Measurements from ENCODE around the gene XRCC6. TPM values are rescaled to one million over a fixed set of nuclear protein-coding genes. Genes with fewer than 3 reads are reported as not detected.
"Not testable (repeated sequence)": the region's sequence is repeated elsewhere in the genome, so short reads cannot be mapped to it uniquely, and the experiment has no call there.

The XRCC6 gene
- polyA plus RNA-seq, 3 donors from 2014 or later, result 351 to 473 (median 385) TPM

DNA sequence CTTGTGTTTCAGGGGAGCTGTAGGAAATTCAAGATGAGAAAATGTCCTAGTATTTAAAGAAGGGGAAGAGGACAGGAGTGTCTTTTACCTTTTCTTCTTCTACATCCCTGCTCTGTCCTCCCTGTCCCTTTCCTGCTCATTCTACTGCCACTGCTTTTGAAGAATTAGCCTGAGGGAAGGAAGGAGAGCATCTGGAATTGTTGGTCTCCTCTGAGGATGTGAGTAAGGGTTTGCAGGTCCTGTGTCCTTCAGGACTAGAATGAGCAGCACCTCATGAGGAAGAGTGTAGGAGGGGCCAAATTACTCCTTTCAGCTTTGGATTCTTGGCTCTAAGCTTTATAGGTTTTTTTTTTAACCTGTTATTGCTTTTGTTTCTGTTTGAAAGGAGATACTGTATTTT is 43.4 kb downstream of the XRCC6 start:
- no peak for DNase-seq
- no peaks in the 10 kb centered on the region for H3K9me3 Mint-ChIP-seq
- no peak overlapping the region for H3K4me3 Mint-ChIP-seq
- H3K27me3 Mint-ChIP-seq (ENCODE audit: low read depth in 3 of 3), result peaks cover 4 to 8% (median 5%) of the 10 kb centered on the region in 3 donors
- peaks cover 13 to 14% of the 10 kb centered on the region in 2 donors for H3K4me1 Mint-ChIP-seq
- peaks cover 8 to 34% (median 19%) of the 10 kb centered on the region in 3 donors for H3K36me3 Mint-ChIP-seq
- peak overlapping the region in 2 of 6 donors; percentile 9 to 10 for H3K27ac Mint-ChIP-seq

- Mint-ChIP-seq H3K4me1 (peaks cover 13 to 14% of the 10 kb centered on the region in 2 donors), H3K36me3 (peaks cover 8 to 32% (median 19%) of the 10 kb centered on the region in 3 donors), H3K4me3 (no peak overlapping the region)
These were observed 43.9 kb downstream of the XRCC6 start for GRCh38 chr22:41664951-41665350.

GRCh38 chr22:41668971-41669911 is 48.1 kb downstream of the XRCC6 start:
- Mint-ChIP-seq H3K27ac (peak overlapping the region in 4 of 6 donors; percentile 10 to 60 (median 40)), H3K4me1 (peaks cover 13 to 16% of the 10 kb centered on the region in 2 donors), H3K9me3 (no peaks in the 10 kb centered on the region), H3K27me3 (ENCODE audit: low read depth in 3 of 3) (peaks cover 5 to 7% (median 7%) of the 10 kb centered on the region in 3 donors), H3K4me3 (peak overlapping the region in 1 of 5 donors; percentile 29), H3K36me3 (peaks cover 0 to 11% (median 3%) of the 10 kb centered on the region in 3 donors)
- DNase-seq, result no peak

More at GRCh38 chr22:41664951-41665350, 43.9 kb downstream of the XRCC6 start:
- Mint-ChIP-seq H3K9me3 (no peaks in the 10 kb centered on the region), H3K27me3 (ENCODE audit: low read depth in 3 of 3) (peaks cover 4 to 8% (median 5%) of the 10 kb centered on the region in 3 donors), H3K27ac (no peak overlapping the region)
- no peak for DNase-seq

GRCh38 chr22:41672096-41672495 is 51.0 kb downstream of the XRCC6 start:
- not testable (repeated sequence) for H3K9me3 Mint-ChIP-seq; H3K4me3 Mint-ChIP-seq; H3K27me3 Mint-ChIP-seq (ENCODE audit: low read depth in 3 of 3); DNase-seq
- Mint-ChIP-seq H3K27ac (peak overlapping the region in 1 of 6 donors; percentile 40), H3K4me1 (peaks cover 6 to 11% of the 10 kb centered on the region in 2 donors), H3K36me3 (peaks cover 0 to 21% (median 7%) of the 10 kb centered on the region in 3 donors)

DNA sequence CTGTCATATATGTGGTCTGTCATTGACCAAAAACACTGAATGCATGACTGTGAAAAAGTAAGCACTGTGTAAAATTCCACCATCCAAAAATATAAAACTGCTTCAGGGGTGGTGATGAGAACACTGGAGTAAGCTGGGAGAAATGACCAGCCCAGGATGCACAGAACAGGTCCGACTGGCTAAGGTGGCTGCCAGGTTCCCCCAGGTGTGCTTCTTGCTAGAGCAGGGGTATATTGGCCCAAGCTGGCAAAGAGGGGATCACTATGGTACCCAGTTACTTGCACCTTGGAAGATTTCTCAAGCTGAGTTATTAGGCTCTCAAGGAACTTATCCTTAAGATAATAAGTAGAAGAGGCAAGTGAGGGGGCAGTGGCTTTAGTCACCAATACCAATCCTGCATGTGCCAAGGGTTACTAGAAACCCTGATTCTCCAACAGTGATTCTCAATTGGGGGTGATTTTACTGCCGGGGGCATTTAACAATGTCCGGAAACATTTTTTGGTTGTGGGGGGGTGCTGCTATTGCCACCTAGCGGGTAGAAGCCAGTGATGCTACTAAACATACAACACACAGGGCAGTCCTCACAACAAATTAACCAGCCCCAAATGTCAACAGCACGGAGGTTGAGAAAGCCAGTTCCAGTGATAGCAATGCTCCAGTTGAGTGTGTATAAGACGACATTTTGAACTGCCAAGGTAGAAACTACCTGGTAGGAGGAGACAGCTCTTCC is 51.9 kb downstream of the XRCC6 start:
- Mint-ChIP-seq H3K4me3 (no peak overlapping the region), H3K4me1 (peaks cover 6 to 11% of the 10 kb centered on the region in 2 donors), H3K27ac (peak overlapping the region in 2 of 6 donors; percentile 51 to 53), H3K27me3 (ENCODE audit: low read depth in 3 of 3) (peaks cover 0 to 5% (median 4%) of the 10 kb centered on the region in 3 donors), H3K36me3 (peaks cover 0 to 25% (median 11%) of the 10 kb centered on the region in 3 donors), H3K9me3 (no peaks in the 10 kb centered on the region)
- DNase-seq, result no peak

DNA sequence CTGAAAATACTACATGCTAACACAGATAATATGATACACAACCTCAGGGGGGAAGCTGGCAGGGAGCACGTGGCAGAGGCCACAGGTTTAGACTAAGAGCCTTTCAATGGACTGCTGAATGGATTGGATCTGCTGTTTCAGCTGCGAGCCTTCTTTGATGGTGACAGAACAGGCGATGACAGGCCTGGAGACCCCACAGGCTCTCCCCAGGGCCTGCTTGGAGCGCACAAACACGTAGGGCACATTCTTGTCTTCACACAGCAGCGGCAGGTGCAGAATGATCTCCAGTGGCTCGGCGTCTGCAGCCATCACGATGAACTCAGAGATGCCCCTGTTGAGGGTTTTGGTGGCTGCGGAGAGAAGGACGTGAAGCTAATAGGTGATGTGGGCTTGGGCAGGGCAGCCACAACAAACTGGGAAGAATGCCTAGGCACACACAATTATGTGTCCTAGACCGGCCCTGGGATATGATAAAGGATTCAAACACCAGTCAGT is 53.8 kb downstream of the XRCC6 start:
- H3K27me3 Mint-ChIP-seq (ENCODE audit: low read depth in 3 of 3), result peaks cover 2 to 5% (median 4%) of the 10 kb centered on the region in 3 donors
- peaks cover 0 to 31% (median 21%) of the 10 kb centered on the region in 3 donors for H3K36me3 Mint-ChIP-seq
- H3K27ac Mint-ChIP-seq, result no peak overlapping the region
- H3K4me3 Mint-ChIP-seq, result no peak overlapping the region
- H3K9me3 Mint-ChIP-seq, result no peaks in the 10 kb centered on the region
- no peak for DNase-seq
- peaks cover 8 to 12% of the 10 kb centered on the region in 2 donors for H3K4me1 Mint-ChIP-seq

DNA sequence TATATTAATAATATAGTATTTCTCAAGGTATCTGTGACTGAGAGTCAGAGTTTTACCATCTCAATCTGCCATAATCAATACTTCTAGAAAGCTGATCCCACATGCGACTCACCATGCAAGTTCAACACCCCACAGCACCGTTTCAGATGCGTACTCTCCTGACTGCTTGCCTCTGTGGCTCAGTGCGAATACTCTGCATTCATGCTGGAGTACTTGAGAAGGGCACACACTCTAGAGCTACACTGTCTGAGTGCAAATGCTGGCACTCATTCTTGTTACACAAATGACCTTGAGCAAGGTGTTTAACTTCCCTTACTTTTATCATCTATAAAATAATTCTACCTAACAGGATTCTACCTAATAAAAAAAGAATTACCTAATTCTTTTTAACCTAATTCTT is 55.0 kb downstream of the XRCC6 start:
- peak overlapping the region in 3 of 6 donors; percentile 29 to 48 (median 46) for H3K27ac Mint-ChIP-seq
- H3K9me3 Mint-ChIP-seq, result no peaks in the 10 kb centered on the region
- peaks cover 0 to 35% (median 24%) of the 10 kb centered on the region in 3 donors for H3K36me3 Mint-ChIP-seq
- H3K4me3 Mint-ChIP-seq, result no peak overlapping the region
- peaks cover 9 to 25% of the 10 kb centered on the region in 2 donors for H3K4me1 Mint-ChIP-seq
- H3K27me3 Mint-ChIP-seq (ENCODE audit: low read depth in 3 of 3), result peaks cover 2 to 4% (median 2%) of the 10 kb centered on the region in 3 donors
- no peak for DNase-seq

DNA sequence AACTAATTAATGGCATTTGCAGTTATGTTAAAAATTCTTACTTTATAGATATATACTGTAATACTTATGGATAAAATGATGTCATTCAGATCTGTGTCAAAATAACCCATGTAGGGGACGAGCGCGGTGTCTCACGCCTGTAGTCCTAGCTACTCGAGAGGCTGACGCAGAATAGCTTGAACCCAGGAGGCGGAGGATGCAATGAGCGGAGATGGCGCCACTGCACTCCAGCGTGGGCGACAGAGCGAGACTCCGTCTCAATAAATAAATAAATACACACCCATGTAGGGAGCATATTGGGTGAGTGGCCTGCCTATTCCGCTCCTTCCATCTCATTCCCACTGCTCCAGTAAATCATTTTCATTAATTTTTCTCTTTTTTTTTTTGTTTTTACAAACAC is 60.5 kb downstream of the XRCC6 start:
- Mint-ChIP-seq H3K4me3 (peak overlapping the region; percentile 96 to 100 (median 97)), H3K9me3 (no peaks in the 10 kb centered on the region), H3K27me3 (ENCODE audit: low read depth in 3 of 3) (peaks cover 0 to 6% (median 4%) of the 10 kb centered on the region in 3 donors), H3K4me1 (peaks cover 19 to 57% of the 10 kb centered on the region in 2 donors), H3K36me3 (peaks cover 0 to 20% (median 18%) of the 10 kb centered on the region in 3 donors), H3K27ac (peak overlapping the region; percentile 94 to 100 (median 98))
- peak in 1 of 3 donors; percentile 14 for DNase-seq

DNA sequence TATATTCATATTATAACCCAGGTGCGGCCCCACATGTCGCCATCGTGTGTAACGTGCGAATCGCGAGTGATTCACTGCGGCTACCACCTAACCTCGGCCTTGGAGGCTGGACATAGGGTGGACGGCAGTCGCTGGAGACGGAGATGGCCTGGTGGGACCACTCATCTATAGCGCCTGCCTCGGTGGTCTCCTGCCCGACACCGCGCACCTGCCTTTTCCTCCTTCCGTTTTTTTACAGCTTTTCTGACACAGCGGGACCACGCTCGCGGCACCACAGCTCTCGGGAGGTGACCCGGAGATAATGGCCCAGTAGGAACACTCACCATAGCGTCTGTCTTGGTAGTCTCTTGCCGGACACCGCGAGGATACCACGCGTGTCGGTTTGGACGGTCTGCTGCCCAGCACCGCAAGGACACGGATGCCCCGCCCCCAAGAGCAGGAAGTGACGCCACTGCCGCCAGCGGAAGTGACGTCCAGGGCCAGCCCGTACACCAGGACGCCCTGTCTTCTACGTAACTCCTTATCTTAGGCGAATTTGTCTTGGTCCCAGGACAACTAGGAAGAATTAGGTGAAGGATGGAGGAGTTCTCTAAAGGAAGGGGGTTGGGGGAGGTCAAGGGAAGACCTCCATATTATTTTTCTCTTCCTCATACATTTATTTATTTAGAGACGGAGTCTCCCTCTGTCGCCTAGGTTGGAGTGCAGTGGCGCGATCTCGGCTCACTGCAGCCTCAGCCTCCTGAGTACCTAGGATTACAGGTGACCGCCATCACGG is 61.1 kb downstream of the XRCC6 start:
- peak overlapping the region; percentile 96 to 100 (median 97) for H3K4me3 Mint-ChIP-seq
- peak; percentile 83 to 90 (median 86) for DNase-seq
- H3K4me1 Mint-ChIP-seq, result peaks cover 22 to 60% of the 10 kb centered on the region in 2 donors
- peaks cover 0 to 6% (median 4%) of the 10 kb centered on the region in 3 donors for H3K27me3 Mint-ChIP-seq (ENCODE audit: low read depth in 3 of 3)
- H3K27ac Mint-ChIP-seq, result peak overlapping the region; percentile 94 to 100 (median 98)
- no peaks in the 10 kb centered on the region for H3K9me3 Mint-ChIP-seq
- peaks cover 0 to 20% (median 14%) of the 10 kb centered on the region in 3 donors for H3K36me3 Mint-ChIP-seq

- peak overlapping the region; percentile 94 to 100 (median 98) for H3K27ac Mint-ChIP-seq
- peaks cover 0 to 6% (median 4%) of the 10 kb centered on the region in 3 donors for H3K27me3 Mint-ChIP-seq (ENCODE audit: low read depth in 3 of 3)
- H3K4me3 Mint-ChIP-seq, result peak overlapping the region; percentile 96 to 100 (median 97)
- DNase-seq, result no peak
- peaks cover 27 to 62% of the 10 kb centered on the region in 2 donors for H3K4me1 Mint-ChIP-seq
- peaks cover 0 to 16% (median 11%) of the 10 kb centered on the region in 3 donors for H3K36me3 Mint-ChIP-seq
- H3K9me3 Mint-ChIP-seq, result no peaks in the 10 kb centered on the region
These were observed 62.0 kb downstream of the XRCC6 start for GRCh38 chr22:41683052-41683451.

DNA sequence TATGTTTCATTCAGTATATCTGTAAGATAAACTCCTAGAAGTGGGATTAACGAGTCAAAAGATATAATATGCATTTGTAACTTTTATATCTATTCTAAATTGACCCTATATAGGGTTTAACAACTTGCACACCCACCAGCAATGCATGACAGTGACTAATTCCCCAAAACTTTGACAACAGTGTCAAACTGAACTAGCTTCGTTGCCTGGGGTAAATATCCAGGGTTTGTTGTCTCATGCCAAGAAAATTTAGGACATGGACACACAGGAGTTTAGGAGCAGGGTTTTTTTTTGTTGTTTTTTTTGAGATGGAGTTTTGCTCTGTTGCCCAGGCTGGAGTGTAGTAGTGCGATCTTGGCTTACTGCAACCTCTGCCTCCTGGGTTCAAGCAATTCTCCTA is 62.5 kb downstream of the XRCC6 start:
- peak overlapping the region; percentile 94 to 100 (median 98) for H3K27ac Mint-ChIP-seq
- H3K4me3 Mint-ChIP-seq, result peak overlapping the region in 4 of 5 donors; percentile 44 to 100 (median 97)
- no peak for DNase-seq
- H3K36me3 Mint-ChIP-seq, result peaks cover 0 to 11% (median 5%) of the 10 kb centered on the region in 3 donors
- H3K27me3 Mint-ChIP-seq (ENCODE audit: low read depth in 3 of 3), result peaks cover 1 to 7% (median 6%) of the 10 kb centered on the region in 3 donors
- peaks cover 29 to 63% of the 10 kb centered on the region in 2 donors for H3K4me1 Mint-ChIP-seq
- H3K9me3 Mint-ChIP-seq, result no peaks in the 10 kb centered on the region

DNA sequence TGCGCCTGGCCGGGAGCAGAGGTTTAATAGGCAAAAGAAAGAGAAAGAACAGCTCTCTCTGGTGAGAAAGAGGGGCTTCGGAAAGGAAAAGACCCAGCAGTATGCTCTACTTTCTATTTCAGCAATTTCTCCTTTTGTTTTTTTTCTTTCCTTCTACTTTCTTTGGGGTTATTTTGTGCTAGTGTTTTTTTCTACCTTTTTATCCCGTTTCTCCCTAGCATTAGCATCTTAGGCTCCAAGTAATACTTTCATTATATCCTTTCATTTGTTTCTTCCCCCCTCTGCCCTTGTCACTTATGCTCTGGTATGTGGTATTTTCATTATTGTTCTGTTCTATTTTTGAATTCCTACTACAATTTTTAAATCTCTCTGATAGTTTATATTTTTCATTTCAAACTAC is 63.1 kb downstream of the XRCC6 start:
- peak overlapping the region in 2 of 5 donors; percentile 14 to 33 for H3K4me3 Mint-ChIP-seq
- H3K27ac Mint-ChIP-seq, result peak overlapping the region; percentile 9 to 97 (median 80)
- DNase-seq, result no peak
- peaks cover 5 to 12% (median 9%) of the 10 kb centered on the region in 3 donors for H3K27me3 Mint-ChIP-seq (ENCODE audit: low read depth in 3 of 3)
- peaks cover 32 to 68% of the 10 kb centered on the region in 2 donors for H3K4me1 Mint-ChIP-seq
- no peaks in the 10 kb centered on the region for H3K9me3 Mint-ChIP-seq
- H3K36me3 Mint-ChIP-seq, result peaks cover 0 to 10% (median 5%) of the 10 kb centered on the region in 3 donors
